ENCODE measurements around the gene ELOA.

GRCh38 chr1:23751050-23751814, 8.0 kb downstream of the ELOA start:
- TF ChIP-seq CTCF (IDR thresholded peaks at IDR 0.05) (peak; percentile 76), EZH2phosphoT487 (IDR thresholded peaks at IDR 0.05) (no peak), EZH2 (IDR thresholded peaks at IDR 0.05) (no peak)
